HEK293 (cell line): ENCODE results near the gene TRIP10.
A peak's percentile ranks its signal among the peaks of the same experiment; 100 is the strongest.

Source experiments
- CTCF ChIA-PET: fragments of 350-600 bp; formaldehyde crosslinking; extraction: SDS; loops from one replicate; lab custom pipeline; 2021; ENCODE audit warnings: antibody characterized with exemption; lab: Yijun Ruan, JAX
- POLR2A ChIA-PET: fragments of 300-600 bp; formaldehyde crosslinking; extraction: SDS; loops from one replicate; lab custom pipeline; 2020; ENCODE audit warnings: antibody characterized with exemption, inconsistent platforms; lab: Yijun Ruan, JAX
- H3K27ac ChIP-seq: fragments of 200-500 bp; sonication (Bioruptor generic); 2 replicates; pipeline ENCODE4 v1.5.1; 2014; ENCODE audit warnings: low read depth, low read length, control low read depth, inconsistent platforms; ENCODE audit errors: extremely low read depth
- H3K36me3 ChIP-seq, 2 experiments: fragments of 200-500 bp in 1 of 2; sonication (Bioruptor generic) in 1 of 2; 1 replicate in 1 of 2; 2 replicates in 1 of 2; pipeline ENCODE4 v1.5.1; 2014 to 2017; ENCODE audit warnings: inconsistent platforms in 2 of 2, low read length in 2 of 2; ENCODE audit not compliant: control insufficient read depth in 2 of 2, insufficient read depth in 1 of 2
- H3K4me1 ChIP-seq: fragments of 200-500 bp; sonication (Bioruptor generic); 2 replicates; pipeline ENCODE4 v1.5.1; 2014; ENCODE audit warnings: mild to moderate bottlenecking, low read length, inconsistent platforms; ENCODE audit not compliant: control insufficient read depth, insufficient read depth
- H3K4me3 ChIP-seq: 2 replicates; pipeline ENCODE4 v1.5.1; 2011; ENCODE audit warnings: low read depth, mild to moderate bottlenecking, control low read depth, low read length, moderate library complexity
- H3K9me3 ChIP-seq: fragments of 200-500 bp; sonication (Bioruptor generic); 2 replicates; pipeline ENCODE4 v1.5.1; 2014; ENCODE audit warnings: low read depth, low read length, inconsistent platforms; ENCODE audit not compliant: control insufficient read depth, insufficient read depth
- PRDM10 ChIP-seq: fragments of 450-650 bp; formaldehyde crosslinking; IDR thresholded peaks from 2 replicates; pipeline ENCODE4 v1.5.1; 2016; ENCODE audit warnings: missing biosample characterization, missing genetic modification characterization
- RBAK ChIP-seq: fragments of 450-650 bp; formaldehyde crosslinking; IDR thresholded peaks from 2 replicates; pipeline ENCODE4 v1.5.1; 2016; ENCODE audit warnings: missing biosample characterization, missing genetic modification characterization
- SP3 ChIP-seq: fragments of 450-650 bp; formaldehyde crosslinking; IDR thresholded peaks from 2 replicates; pipeline ENCODE4 v1.5.1; 2016; ENCODE audit warnings: missing biosample characterization, missing genetic modification characterization
- ZNF132 ChIP-seq: fragments of 450-650 bp; formaldehyde crosslinking; IDR thresholded peaks from 2 replicates; pipeline ENCODE4 v1.5.1; 2017; ENCODE audit warnings: missing biosample characterization, missing genetic modification characterization, borderline replicate concordance
- ZNF239 ChIP-seq: fragments of 450-650 bp; formaldehyde crosslinking; IDR thresholded peaks from 2 replicates; pipeline ENCODE4 v1.5.1; 2016; ENCODE audit warnings: missing biosample characterization, missing genetic modification characterization
- ZNF248 ChIP-seq: fragments of 450-650 bp; formaldehyde crosslinking; IDR thresholded peaks from 2 replicates; pipeline ENCODE4 v1.5.1; 2017; ENCODE audit warnings: missing biosample characterization, missing genetic modification characterization
- ZNF280D ChIP-seq: fragments of 450-650 bp; formaldehyde crosslinking; IDR thresholded peaks from 2 replicates; pipeline ENCODE4 v1.5.1; 2016; ENCODE audit warnings: missing biosample characterization, missing genetic modification characterization
- ZNF398 ChIP-seq: fragments of 450-650 bp; formaldehyde crosslinking; IDR thresholded peaks from 2 replicates; pipeline ENCODE4 v1.5.1; 2017; ENCODE audit warnings: missing biosample characterization, missing genetic modification characterization
- ZNF433 ChIP-seq: fragments of 450-650 bp; formaldehyde crosslinking; IDR thresholded peaks from 2 replicates; pipeline ENCODE4 v1.5.1; 2016; ENCODE audit warnings: missing biosample characterization, missing genetic modification characterization, low read depth
- ZNF654 ChIP-seq: fragments of 450-650 bp; formaldehyde crosslinking; IDR thresholded peaks from 2 replicates; pipeline ENCODE4 v1.5.1; 2016; ENCODE audit warnings: low read depth, missing biosample characterization, missing genetic modification characterization
- ZNF660 ChIP-seq: fragments of 450-650 bp; IDR thresholded peaks from 2 replicates; pipeline ENCODE4 v1.5.1; 2018; ENCODE audit warnings: missing biosample characterization, mild to moderate bottlenecking, missing genetic modification characterization
- ZNF768 ChIP-seq: fragments of 450-650 bp; formaldehyde crosslinking; IDR thresholded peaks from 2 replicates; pipeline ENCODE4 v1.5.1; 2018; ENCODE audit warnings: missing biosample characterization, mild to moderate bottlenecking, missing genetic modification characterization
- ZNF777 ChIP-seq: fragments of 450-650 bp; formaldehyde crosslinking; IDR thresholded peaks from 2 replicates; pipeline ENCODE4 v1.5.1; 2017; ENCODE audit warnings: missing biosample characterization, missing genetic modification characterization, borderline replicate concordance
- TF ChIP-seq, protein P1 (sequence below): fragments of 450-650 bp; formaldehyde crosslinking; IDR thresholded peaks from 2 replicates; pipeline ENCODE4 v1.5.1; 2016; ENCODE audit warnings: missing biosample characterization, missing genetic modification characterization
- TF ChIP-seq, protein P2 (sequence below): fragments of 450-650 bp; formaldehyde crosslinking; IDR thresholded peaks from 2 replicates; pipeline ENCODE4 v1.5.1; 2016; ENCODE audit warnings: missing biosample characterization, missing genetic modification characterization

Gene TRIP10

DNA sequence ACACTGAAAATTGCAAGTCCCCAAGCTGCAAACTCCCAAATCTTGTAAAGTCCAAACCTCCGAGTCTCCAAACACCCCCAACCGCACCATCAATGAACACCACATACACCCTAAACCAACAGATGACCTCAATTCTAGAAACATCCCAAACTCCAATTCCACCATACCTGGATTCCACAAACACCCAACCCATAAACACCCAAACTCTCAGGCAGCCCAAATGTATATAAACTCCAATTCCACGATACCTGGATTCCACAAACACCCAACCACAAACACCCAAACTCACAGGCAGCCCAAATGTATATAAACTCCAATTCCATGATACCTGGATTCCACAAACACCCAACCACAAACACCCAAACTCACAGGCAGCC is 19.5 kb upstream of the TRIP10 start:
- Histone ChIP-seq H3K9me3 (no peaks in the 10 kb centered on the region), H3K36me3 (no peaks in the 10 kb centered on the region), H3K27ac (no peak overlapping the region), H3K4me3 (no peak overlapping the region), H3K4me1 (no peaks in the 10 kb centered on the region)
- TF ChIP-seq, protein P1, sequence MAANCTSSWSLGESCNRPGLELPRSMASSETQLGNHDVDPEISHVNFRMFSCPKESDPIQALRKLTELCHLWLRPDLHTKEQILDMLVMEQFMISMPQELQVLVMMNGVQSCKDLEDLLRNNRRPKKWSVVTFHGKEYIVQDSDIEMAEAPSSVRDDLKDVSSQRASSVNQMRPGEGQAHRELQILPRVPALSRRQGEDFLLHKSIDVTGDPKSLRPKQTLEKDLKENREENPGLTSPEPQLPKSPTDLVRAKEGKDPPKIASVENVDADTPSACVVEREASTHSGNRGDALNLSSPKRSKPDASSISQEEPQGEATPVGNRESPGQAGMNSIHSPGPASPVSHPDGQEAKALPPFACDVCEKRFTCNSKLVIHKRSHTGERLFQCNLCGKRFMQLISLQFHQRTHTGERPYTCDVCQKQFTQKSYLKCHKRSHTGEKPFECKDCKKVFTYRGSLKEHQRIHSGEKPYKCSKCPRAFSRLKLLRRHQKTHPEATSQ (tag by site-specific recombination) = no peak
- TF ChIP-seq ZNF660 (tag by site-specific recombination) (no peak), ZNF654 (no peak), ZNF777 (tag by site-specific recombination) (no peak), RBAK (tag by site-specific recombination) (no peak), ZNF280D (tag by site-specific recombination) (no peak), ZNF433 (tag by site-specific recombination) (no peak), ZNF239 (no peak), ZNF248 (tag by site-specific recombination) (no peak)
- TF ChIP-seq, protein P2, sequence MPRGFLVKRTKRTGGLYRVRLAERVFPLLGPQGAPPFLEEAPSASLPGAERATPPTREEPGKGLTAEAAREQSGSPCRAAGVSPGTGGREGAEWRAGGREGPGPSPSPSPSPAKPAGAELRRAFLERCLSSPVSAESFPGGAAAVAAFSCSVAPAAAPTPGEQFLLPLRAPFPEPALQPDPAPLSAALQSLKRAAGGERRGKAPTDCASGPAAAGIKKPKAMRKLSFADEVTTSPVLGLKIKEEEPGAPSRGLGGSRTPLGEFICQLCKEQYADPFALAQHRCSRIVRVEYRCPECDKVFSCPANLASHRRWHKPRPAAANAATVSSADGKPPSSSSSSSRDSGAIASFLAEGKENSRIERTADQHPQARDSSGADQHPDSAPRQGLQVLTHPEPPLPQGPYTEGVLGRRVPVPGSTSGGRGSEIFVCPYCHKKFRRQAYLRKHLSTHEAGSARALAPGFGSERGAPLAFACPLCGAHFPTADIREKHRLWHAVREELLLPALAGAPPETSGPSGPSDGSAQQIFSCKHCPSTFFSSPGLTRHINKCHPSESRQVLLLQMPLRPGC = no peak
- POLR2A ChIA-PET = no interaction called here
- CTCF ChIA-PET = no interaction called here

DNA sequence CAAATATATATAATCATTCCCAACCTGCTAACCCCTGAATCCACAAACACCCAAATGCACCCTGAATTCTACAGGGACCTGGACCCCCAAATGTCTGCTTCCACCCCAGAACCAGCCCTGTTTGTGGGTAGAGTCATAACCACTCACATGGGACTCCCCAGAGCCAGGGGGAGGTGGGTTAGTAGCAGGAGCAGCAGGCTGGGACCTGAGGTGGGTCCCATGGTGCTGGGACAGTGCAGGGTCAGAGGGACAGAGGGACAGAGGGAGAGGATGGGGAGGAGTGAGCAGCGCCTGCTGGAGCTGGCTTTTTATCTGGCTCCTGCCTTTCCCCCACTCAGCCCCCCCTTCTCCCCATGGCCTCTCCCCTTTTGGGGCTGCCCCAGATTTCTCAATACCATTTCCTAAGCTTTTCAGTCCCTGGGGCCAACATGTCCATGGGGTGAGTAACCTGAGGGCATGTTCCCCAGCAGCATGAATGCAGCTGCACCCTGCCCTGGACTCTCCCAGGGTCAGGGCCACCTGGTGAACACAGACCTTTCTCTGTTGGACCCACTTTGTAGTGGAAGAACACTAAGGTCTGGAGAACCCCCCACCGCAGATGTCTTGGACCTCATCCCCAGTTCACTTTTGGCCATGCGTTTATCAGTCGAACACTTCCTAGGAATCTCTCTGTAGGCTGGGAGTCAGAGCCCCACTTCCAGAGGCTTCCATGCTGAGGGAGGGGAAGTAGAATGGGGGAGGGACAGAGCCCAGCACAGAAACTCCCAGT is 18.9 kb upstream of the TRIP10 start, which contains the start of gene C3:
TSS of gene C3 (minus strand) at position 282 of the 769 bp plus-strand sequence. CDS start at position 221, 61 bp downstream.
- CTCF ChIA-PET = interaction anchor here (0.6 kb wide), 1 partner anchor 852 kb away, joined by 4 read pairs; no protein-coding TSS in a partner anchor
- H3K4me3 ChIP-seq = no peak within 1 kb of the TSS
- POLR2A ChIA-PET = interaction anchor here (0.6 kb wide), 1 partner anchor 49 kb away, joined by 4 read pairs; no protein-coding TSS in a partner anchor

More for the DNA sequence above, 18.9 kb upstream of the TRIP10 start, which contains the start of gene C3:
- Histone ChIP-seq H3K27ac (no peak within 1 kb of the TSS), H3K4me1 (no peaks in the 10 kb centered on the region), H3K9me3 (no peaks in the 10 kb centered on the region), H3K36me3 (no peaks in the 10 kb centered on the region)
- TF ChIP-seq ZNF132 (tag by site-specific recombination) (no peak), ZNF398 (tag by site-specific recombination) (peak; percentile 64), PRDM10 (tag by site-specific recombination) (peak; percentile 37; the same call in 1 of the 2 replicates), ZNF768 (tag by site-specific recombination) (no peak), SP3 (tag by site-specific recombination) (no peak)
